HepG2 (cell line): Measurements from ENCODE around the gene GPR55. TPM values are rescaled to one million over a fixed set of nuclear protein-coding genes. Genes with fewer than 3 reads are reported as not detected.

Experiments
- ATAC-seq: fragments of 200-7000 bp; cut with Tn5 transposase; 3 replicates; pipeline ENCODE4 v1.9.1; 2020; ENCODE audit warnings: mild to moderate bottlenecking, moderate library complexity
- BruUV-seq: library from RNA; stranded (reverse); fragments of 400-500 nt; replicated peaks from 2 replicates; lab custom pipeline; 2021; lab: Mats Ljungman, UMichigan
- CTCF ChIA-PET: fragments of 300-600 bp; formaldehyde crosslinking; extraction: SDS; loops from one replicate; lab custom pipeline; 2021; ENCODE audit warnings: low total read pairs, inconsistent platforms, low intra/inter-chr PET ratio; lab: Yijun Ruan, JAX
- POLR2A ChIA-PET: fragments of 350-600 bp; sonication (Branson Sonifier 250); formaldehyde crosslinking; loops from one replicate; lab custom pipeline; 2020; ENCODE audit warnings: antibody characterized with exemption, inconsistent platforms; lab: Yijun Ruan, JAX
- DNase-seq: peaks from one replicate; pipeline ENCODE4 v3.0.0-alpha.2; 2015; ENCODE audit warnings: low spot score
- FAIRE-seq: peaks from 3 replicates; lab custom pipeline; 2011; peaks lifted over from hg19 to GRCh38; lab: Jason Lieb, UNC
- H2AFZ ChIP-seq: one replicate; pipeline ENCODE4 v1.6.1; 2011; ENCODE audit warnings: low read length, inconsistent platforms
- H3K27ac ChIP-seq: fragments of 300-600 bp; 3 replicates; pipeline ENCODE4 v1.8.0; 2011; ENCODE audit warnings: mixed run types, mild to moderate bottlenecking, mixed read lengths, low read length, inconsistent platforms; ENCODE audit not compliant: insufficient read depth; ENCODE audit errors: extremely low read length
- H3K27me3 ChIP-seq, 2 experiments: fragments of 200-600 bp in 1 of 2; 2 replicates in 1 of 2; 3 replicates in 1 of 2; pipeline versions ENCODE4 v1.6.0 to v1.8.0; 2011; ENCODE audit warnings: low read length in 2 of 2, mild to moderate bottlenecking in 2 of 2, moderate library complexity in 2 of 2, inconsistent platforms in 1 of 2; ENCODE audit not compliant: insufficient read depth in 2 of 2, control insufficient read depth in 1 of 2
- H3K36me3 ChIP-seq, 2 experiments: fragments of 200-600 bp in 1 of 2; replicated peaks in 1 of 2; 2 replicates in 1 of 2; 3 replicates in 1 of 2; pipeline versions ENCODE4 v1.5.1 to v1.8.0; 2011; ENCODE audit warnings: low read length in 2 of 2, inconsistent platforms in 1 of 2; ENCODE audit not compliant: insufficient read depth in 2 of 2, control insufficient read depth in 1 of 2
- H3K4me1 ChIP-seq: 2 replicates; pipeline ENCODE4 v1.5.1; 2012; ENCODE audit warnings: low read length, inconsistent platforms; ENCODE audit not compliant: insufficient read depth
- H3K4me2 ChIP-seq: 2 replicates; pipeline ENCODE4 v1.6.0; 2011; ENCODE audit warnings: low read depth, low read length, inconsistent platforms
- H3K4me3 ChIP-seq, 3 experiments: fragments of 200-600 bp in 1 of 3; sonication (generic), shearing (Covaris generic) in 1 of 3; replicated peaks in 1 of 3; 2 replicates each; pipeline ENCODE4 v1.5.1; 2011 to 2016; ENCODE audit warnings: low read length in 3 of 3, inconsistent platforms in 2 of 3, low read depth in 2 of 3, mild to moderate bottlenecking in 2 of 3, control low read depth in 1 of 3, mixed read lengths in 1 of 3; ENCODE audit not compliant: insufficient read depth in 1 of 3
- H3K79me2 ChIP-seq: one replicate; pipeline ENCODE4 v1.6.1; 2011; ENCODE audit warnings: low read length, inconsistent platforms; ENCODE audit not compliant: insufficient read depth
- H3K9ac ChIP-seq: 2 replicates; pipeline ENCODE4 v1.6.0; 2011; ENCODE audit warnings: mild to moderate bottlenecking, low read depth, low read length, inconsistent platforms; ENCODE audit not compliant: insufficient read depth
- H3K9me3 ChIP-seq: 2 replicates; pipeline ENCODE4 v1.5.1; 2012; ENCODE audit warnings: mild to moderate bottlenecking, low read length
- H4K20me1 ChIP-seq: 2 replicates; pipeline ENCODE4 v1.6.0; 2011; ENCODE audit warnings: inconsistent platforms, mild to moderate bottlenecking, low read length, moderate library complexity; ENCODE audit not compliant: insufficient read depth
- ATF7 ChIP-seq, 2 experiments: fragments of 450-650 bp in 1 of 2; sonication (generic) in 1 of 2; formaldehyde crosslinking in 1 of 2; IDR thresholded peaks; 2 replicates each; pipeline versions ENCODE4 v1.4.0 to v1.6.1; 2016 to 2020; ENCODE audit warnings: antibody characterized with exemption in 1 of 2, mild to moderate bottlenecking in 1 of 2, missing genetic modification reagents in 1 of 2
- DMAP1 ChIP-seq: IDR thresholded peaks from 2 replicates; pipeline ENCODE4 v1.6.1; 2016
- HNRNPLL ChIP-seq: fragments of 200-400 bp; formaldehyde crosslinking; IDR thresholded peaks from 2 replicates; pipeline ENCODE4 v1.6.1; 2017; ENCODE audit warnings: mild to moderate bottlenecking, low read depth, low read length; ENCODE audit not compliant: poor library complexity, severe bottlenecking
- MIER2 ChIP-seq: IDR thresholded peaks from 2 replicates; pipeline ENCODE4 v1.6.1; 2016; ENCODE audit warnings: missing biosample characterization, missing genetic modification reagents
- NFE2L2 ChIP-seq: fragments of 150-350 bp; IDR thresholded peaks from 2 replicates; pipeline ENCODE4 v1.6.1; 2014; ENCODE audit warnings: low read length
- TBX3 ChIP-seq: fragments of 450-650 bp; IDR thresholded peaks from 2 replicates; pipeline ENCODE4 v1.6.1; 2017; ENCODE audit warnings: antibody characterized with exemption, mild to moderate bottlenecking, inconsistent platforms, borderline replicate concordance
- TCF12 ChIP-seq, 2 experiments: fragments of 450-650 bp in 1 of 2; sonication (generic) in 1 of 2; formaldehyde crosslinking in 1 of 2; IDR thresholded peaks; 2 replicates each; pipeline versions ENCODE4 v1.6.1 to v1.8.0; 2017 to 2022; ENCODE audit warnings: antibody characterized with exemption in 1 of 2, mild to moderate bottlenecking in 1 of 2, missing genetic modification reagents in 1 of 2, moderate library complexity in 1 of 2
- TGIF2 ChIP-seq: IDR thresholded peaks from 2 replicates; pipeline ENCODE4 v1.6.1; 2016; ENCODE audit warnings: control low read depth, missing compliant biosample characterization
- ZFP36L1 ChIP-seq: sonication (generic); formaldehyde crosslinking; IDR thresholded peaks from 2 replicates; pipeline ENCODE4 v1.8.0; 2022; ENCODE audit warnings: mild to moderate bottlenecking, missing genetic modification reagents, moderate library complexity
- ZNF12 ChIP-seq: sonication (generic); formaldehyde crosslinking; IDR thresholded peaks from 2 replicates; pipeline ENCODE4 v1.5.0; 2020; ENCODE audit warnings: missing genetic modification reagents
- ZNF354B ChIP-seq: sonication (generic); formaldehyde crosslinking; IDR thresholded peaks from 2 replicates; pipeline ENCODE4 v1.8.0; 2022; ENCODE audit warnings: mild to moderate bottlenecking, missing genetic modification reagents
- ZNF775 ChIP-seq: sonication (generic); formaldehyde crosslinking; IDR thresholded peaks from 2 replicates; pipeline ENCODE4 v1.4.0; 2020; ENCODE audit warnings: missing genetic modification reagents, mild to moderate bottlenecking, moderate library complexity, borderline replicate concordance
- WGBS: methylation state at CpG from one replicate; pipeline ENCODE4 v1.1.6; 2017; ENCODE audit warnings: low lambda C conversion rate; 5-methylcytosine and 5-hydroxymethylcytosine counted together
- in situ Hi-C: cut with HindIII; loops from 2 replicates; pipeline ENCODE4 v1.10.0; 2017; ENCODE audit warnings: low pct_unique_long_range_greater_than_20kb; ENCODE audit not compliant: extremely low pct_ligation_motif_present
- intact Hi-C: fragments of 100-400 bp; cut with micrococcal nuclease; formaldehyde crosslinking; loops from one replicate; pipeline ENCODE4 v1.10.0; 2022; ENCODE audit not compliant: unreplicated experiment
- polyA plus RNA-seq, 8 experiments: library from polyadenylated mRNA; depleted of rRNA in 3 of 8; stranded (reverse) in 7 of 8; unstranded in 1 of 8; fragments of >200 nt; fragmentation: Illumina TruSeq in 4 of 8; extraction: Trizol in 4 of 8; gene quantifications; 2 replicates each; pipeline versions ENCODE4 v1.2.1 to v1.2.3, GENCODE V29; 2011 to 2016; ENCODE audit warnings: low read depth in 4 of 8, missing spikeins in 1 of 8, mixed read lengths in 1 of 8; ENCODE audit not compliant: insufficient read depth in 1 of 8
- total RNA-seq, 5 experiments: library from RNA; depleted of rRNA; stranded (reverse); fragments of >200 nt; fragmentation: Illumina TruSeq; extraction: Trizol; gene quantifications; 2 replicates each; pipeline ENCODE4 v1.2.3, GENCODE V29; 2016; ENCODE audit warnings: low read depth in 1 of 5
- TF ChIP-seq, protein P1 (sequence below): sonication (generic); formaldehyde crosslinking; IDR thresholded peaks from 2 replicates; pipeline ENCODE4 v1.4.0; 2020; ENCODE audit warnings: missing genetic modification reagents
- TF ChIP-seq, protein P2 (sequence below): sonication (generic); formaldehyde crosslinking; IDR thresholded peaks from 2 replicates; pipeline ENCODE4 v1.4.0; 2020; ENCODE audit warnings: missing genetic modification reagents, borderline replicate concordance
- TF ChIP-seq, protein P3 (sequence below): sonication (generic); formaldehyde crosslinking; IDR thresholded peaks from 2 replicates; pipeline ENCODE4 v1.8.1; 2023; ENCODE audit warnings: mild to moderate bottlenecking, missing genetic modification reagents, borderline replicate concordance

GPR55 gene
- total and polyA plus RNA-seq, 2 of the 13 experiments (the other 11 are each of a cell fraction or from before 2014, with no cell fraction given): not detected

DNA sequence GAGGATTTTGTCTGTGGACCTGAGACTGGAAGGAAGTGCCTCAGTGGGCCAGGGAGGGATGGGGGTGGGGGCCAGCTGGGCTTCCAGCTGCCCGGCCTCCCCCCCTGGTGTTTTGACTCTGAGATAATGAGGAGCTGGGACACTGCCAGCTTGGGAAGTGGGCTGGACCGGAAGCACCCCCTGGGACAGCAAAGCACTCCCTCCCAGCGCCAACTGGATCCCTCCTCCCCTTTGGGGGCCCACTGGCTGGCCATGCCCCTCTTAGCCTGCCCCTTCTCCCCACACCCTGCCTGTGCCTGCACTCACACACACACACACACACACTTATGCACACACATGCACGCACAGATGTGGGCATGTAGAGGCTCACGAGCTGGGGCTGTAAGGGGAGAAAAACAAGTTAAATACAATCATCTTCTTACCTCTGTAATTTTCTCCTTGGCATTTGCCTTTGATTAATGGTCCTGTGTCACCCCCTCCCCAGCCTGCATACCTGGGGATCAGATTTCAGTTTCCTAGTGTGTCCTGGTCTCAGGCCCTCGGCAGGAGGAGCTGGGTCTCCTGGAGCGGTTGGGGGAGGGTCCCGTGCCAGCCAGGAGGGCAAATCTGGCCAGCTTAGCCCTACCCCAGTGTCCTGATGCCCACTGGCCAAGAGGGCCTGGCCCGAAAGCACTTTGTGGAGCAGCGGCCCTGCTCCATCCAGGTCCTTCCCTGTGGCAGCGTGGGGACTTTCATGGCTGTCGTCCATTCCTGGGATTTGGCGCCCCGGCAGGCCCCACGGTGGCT lies 56.7 kb downstream of the GPR55 start:
- DNase-seq: no peak
- in situ Hi-C loops: no loop called here
- no peak for FAIRE-seq
- Histone ChIP-seq H3K4me3 (no peak overlapping the region), H3K27ac (no peak overlapping the region), H2AFZ (no peak overlapping the region), H3K4me1 (peaks cover 28% of the 10 kb centered on the region), H3K9me3 (no peaks in the 10 kb centered on the region), H4K20me1 (peaks cover 9% of the 10 kb centered on the region; the same call in 1 of the 2 replicates), H3K36me3 (no peaks in the 10 kb centered on the region), H3K27me3 (peaks cover 0 to 2% of the 10 kb centered on the region in 2 experiments; a peak in 1 of 5 replicates), H3K4me2 (no peak overlapping the region), H3K79me2 (no peaks in the 10 kb centered on the region), H3K9ac (no peak overlapping the region)
- ATAC-seq: no peak
- TF ChIP-seq, protein P1, sequence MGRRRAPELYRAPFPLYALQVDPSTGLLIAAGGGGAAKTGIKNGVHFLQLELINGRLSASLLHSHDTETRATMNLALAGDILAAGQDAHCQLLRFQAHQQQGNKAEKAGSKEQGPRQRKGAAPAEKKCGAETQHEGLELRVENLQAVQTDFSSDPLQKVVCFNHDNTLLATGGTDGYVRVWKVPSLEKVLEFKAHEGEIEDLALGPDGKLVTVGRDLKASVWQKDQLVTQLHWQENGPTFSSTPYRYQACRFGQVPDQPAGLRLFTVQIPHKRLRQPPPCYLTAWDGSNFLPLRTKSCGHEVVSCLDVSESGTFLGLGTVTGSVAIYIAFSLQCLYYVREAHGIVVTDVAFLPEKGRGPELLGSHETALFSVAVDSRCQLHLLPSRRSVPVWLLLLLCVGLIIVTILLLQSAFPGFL: no peak
- TF ChIP-seq TBX3 (no peak), ZNF354B (CRISPR knock-in tag) (no peak), MIER2 (CRISPR knock-in tag) (no peak), ZFP36L1 (CRISPR knock-in tag) (no peak), NFE2L2 (no peak), HNRNPLL (no peak), ATF7 (IDR thresholded peaks at IDR 0.05) (no peak), ATF7 (CRISPR knock-in tag; IDR thresholded peaks at IDR 0.05) (no peak), TGIF2 (CRISPR knock-in tag) (no peak), DMAP1 (CRISPR knock-in tag) (no peak), TCF12 (IDR thresholded peaks at IDR 0.05) (no peak), TCF12 (CRISPR knock-in tag; IDR thresholded peaks at IDR 0.05) (no peak), ZNF775 (CRISPR knock-in tag) (no peak), ZNF12 (no peak)
- TF ChIP-seq, protein P2, sequence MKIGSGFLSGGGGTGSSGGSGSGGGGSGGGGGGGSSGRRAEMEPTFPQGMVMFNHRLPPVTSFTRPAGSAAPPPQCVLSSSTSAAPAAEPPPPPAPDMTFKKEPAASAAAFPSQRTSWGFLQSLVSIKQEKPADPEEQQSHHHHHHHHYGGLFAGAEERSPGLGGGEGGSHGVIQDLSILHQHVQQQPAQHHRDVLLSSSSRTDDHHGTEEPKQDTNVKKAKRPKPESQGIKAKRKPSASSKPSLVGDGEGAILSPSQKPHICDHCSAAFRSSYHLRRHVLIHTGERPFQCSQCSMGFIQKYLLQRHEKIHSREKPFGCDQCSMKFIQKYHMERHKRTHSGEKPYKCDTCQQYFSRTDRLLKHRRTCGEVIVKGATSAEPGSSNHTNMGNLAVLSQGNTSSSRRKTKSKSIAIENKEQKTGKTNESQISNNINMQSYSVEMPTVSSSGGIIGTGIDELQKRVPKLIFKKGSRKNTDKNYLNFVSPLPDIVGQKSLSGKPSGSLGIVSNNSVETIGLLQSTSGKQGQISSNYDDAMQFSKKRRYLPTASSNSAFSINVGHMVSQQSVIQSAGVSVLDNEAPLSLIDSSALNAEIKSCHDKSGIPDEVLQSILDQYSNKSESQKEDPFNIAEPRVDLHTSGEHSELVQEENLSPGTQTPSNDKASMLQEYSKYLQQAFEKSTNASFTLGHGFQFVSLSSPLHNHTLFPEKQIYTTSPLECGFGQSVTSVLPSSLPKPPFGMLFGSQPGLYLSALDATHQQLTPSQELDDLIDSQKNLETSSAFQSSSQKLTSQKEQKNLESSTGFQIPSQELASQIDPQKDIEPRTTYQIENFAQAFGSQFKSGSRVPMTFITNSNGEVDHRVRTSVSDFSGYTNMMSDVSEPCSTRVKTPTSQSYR (CRISPR knock-in tag): no peak
- TF ChIP-seq, protein P3, sequence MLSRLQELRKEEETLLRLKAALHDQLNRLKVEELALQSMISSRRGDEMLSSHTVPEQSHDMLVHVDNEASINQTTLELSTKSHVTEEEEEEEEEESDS (CRISPR knock-in tag): no peak
- ChIA-PET POLR2A (no interaction called here), CTCF (no interaction called here)
- BruUV-seq: no TSS peak
- intact Hi-C loops: loop anchor here (10.0 kb wide), 1 partner anchor 186 kb away; the partner anchor contains the start of gene PSMD1
- 88% methylated on average over 12 of the region's 15 CpGs for WGBS
